GM12878 (cell line): ENCODE data around the gene FBXL5. TPM values are rescaled to one million over a fixed set of nuclear protein-coding genes. Genes with fewer than 3 reads are reported as not detected.

Source experiments
- ATAC-seq: fragments of 200-7000 bp; cut with Tn5 transposase; 3 replicates; pipeline ENCODE4 v1.9.1; 2020; ENCODE audit warnings: mild to moderate bottlenecking, moderate library complexity
- BruUV-seq: library from RNA; stranded (reverse); fragments of 400-500 nt; replicated peaks from 2 replicates; lab custom pipeline; 2021; lab: Mats Ljungman, UMichigan
- CTCF ChIA-PET: fragments of 300-600 bp; sonication (Branson Sonifier 250); formaldehyde crosslinking; extraction: SDS; loops from one replicate; lab custom pipeline; 2021; ENCODE audit warnings: inconsistent platforms; lab: Yijun Ruan, JAX
- POLR2A ChIA-PET: fragments of 350-600 bp; formaldehyde crosslinking; extraction: SDS; loops from one replicate; lab custom pipeline; 2021; ENCODE audit warnings: inconsistent platforms; lab: Charles Lee
- RAD21 ChIA-PET: fragments of 300-600 bp; sonication (Branson Sonifier 250); formaldehyde crosslinking; loops from one replicate; lab custom pipeline; 2023; ENCODE audit warnings: antibody characterized with exemption; ENCODE audit not compliant: unreplicated experiment; lab: Charles Lee
- SMC1A ChIA-PET: fragments of 300-600 bp; sonication (Branson Sonifier 250); formaldehyde crosslinking; loops from one replicate; lab custom pipeline; 2023; ENCODE audit not compliant: unreplicated experiment, uncharacterized antibody; lab: Charles Lee
- DNase-seq: peaks from one replicate; pipeline ENCODE4 v3.0.0-alpha.2; 2011; ENCODE audit warnings: low read depth, low spot score
- FAIRE-seq: peaks from 3 replicates; lab custom pipeline; 2011; peaks lifted over from hg19 to GRCh38; lab: Jason Lieb, UNC
- H2AFZ ChIP-seq: 2 replicates; pipeline ENCODE4 v1.6.0; 2011; ENCODE audit warnings: low read depth, low read length, control low read depth; ENCODE audit not compliant: control insufficient read depth
- H3K27ac ChIP-seq: 2 replicates; pipeline ENCODE4 v1.5.1; 2011; ENCODE audit warnings: control low read depth; ENCODE audit not compliant: control insufficient read depth, insufficient read depth
- H3K27me3 ChIP-seq, 2 experiments: replicated peaks in 1 of 2; 2 replicates each; pipeline versions ENCODE4 v1.6.0 to v1.6.1; 2011; ENCODE audit warnings: low read length in 1 of 2; ENCODE audit not compliant: control insufficient read depth in 2 of 2, insufficient read depth in 2 of 2
- H3K36me3 ChIP-seq, 2 experiments: 2 replicates each; pipeline ENCODE4 v1.5.1; 2011; ENCODE audit warnings: low read length in 1 of 2; ENCODE audit not compliant: control insufficient read depth in 2 of 2, insufficient read depth in 2 of 2
- H3K4me1 ChIP-seq: 2 replicates; pipeline ENCODE4 v1.6.1; 2011; ENCODE audit warnings: mild to moderate bottlenecking, low read length, moderate library complexity, mixed read lengths; ENCODE audit not compliant: control insufficient read depth, insufficient read depth
- H3K4me2 ChIP-seq: 2 replicates; pipeline ENCODE4 v1.6.0; 2011; ENCODE audit warnings: control low read depth; ENCODE audit not compliant: control insufficient read depth, insufficient read depth
- H3K4me3 ChIP-seq: fragments of 200-600 bp; sonication (generic); 2 replicates; pipeline ENCODE4 v1.5.1; 2016
- H3K79me2 ChIP-seq: 2 replicates; pipeline ENCODE4 v1.6.0; 2011; ENCODE audit warnings: low read length; ENCODE audit not compliant: control insufficient read depth, insufficient read depth
- H3K9ac ChIP-seq: 2 replicates; pipeline ENCODE4 v1.8.0; 2011; ENCODE audit warnings: low read length, control low read depth, mixed read lengths; ENCODE audit not compliant: control insufficient read depth, insufficient read depth
- H3K9me3 ChIP-seq: replicated peaks from 3 replicates; pipeline ENCODE4 v1.5.1; 2011; ENCODE audit warnings: mild to moderate bottlenecking, low read length; ENCODE audit not compliant: control insufficient read depth, insufficient read depth
- H4K20me1 ChIP-seq: 2 replicates; pipeline ENCODE4 v1.6.0; 2011; ENCODE audit not compliant: control insufficient read depth, insufficient read depth
- ATF7 ChIP-seq: fragments of 450-650 bp; IDR thresholded peaks from 2 replicates; pipeline ENCODE4 v1.6.1; 2016; ENCODE audit warnings: low read depth, mild to moderate bottlenecking
- DPF2 ChIP-seq: fragments of 450-650 bp; IDR thresholded peaks from 2 replicates; pipeline ENCODE4 v1.6.1; 2017; ENCODE audit warnings: mild to moderate bottlenecking
- HDAC6 ChIP-seq: fragments of 200-600 bp; sonication (generic); IDR thresholded peaks from one replicate; pipeline ENCODE4 v1.8.0; 2017; ENCODE audit warnings: antibody characterized with exemption; ENCODE audit not compliant: unreplicated experiment
- IRF4 ChIP-seq: IDR thresholded peaks from 2 replicates; pipeline ENCODE4 v1.6.1; 2011; ENCODE audit warnings: low read depth, low read length
- NKRF ChIP-seq: fragments of 450-650 bp; conservative IDR thresholded peaks from 2 replicates; pipeline ENCODE4 v1.6.1; 2017; ENCODE audit warnings: mild to moderate bottlenecking, moderate library complexity
- RUNX3 ChIP-seq: IDR thresholded peaks from 2 replicates; pipeline ENCODE4 v1.6.1; 2012; ENCODE audit warnings: low read length, inconsistent platforms
- SMARCA5 ChIP-seq: fragments of 450-650 bp; IDR thresholded peaks from 2 replicates; pipeline ENCODE4 v1.6.1; 2017; ENCODE audit warnings: mild to moderate bottlenecking
- ZNF24 ChIP-seq: fragments of 450-650 bp; IDR thresholded peaks from 2 replicates; pipeline ENCODE4 v1.6.1; 2017; ENCODE audit warnings: antibody characterized with exemption, mild to moderate bottlenecking
- ZNF384 ChIP-seq: IDR thresholded peaks from 2 replicates; pipeline ENCODE4 v1.6.1; 2012; ENCODE audit warnings: low read depth, mild to moderate bottlenecking, low read length, improper control_type of control experiment, borderline replicate concordance
- ZNF687 ChIP-seq: fragments of 450-650 bp; IDR thresholded peaks from 2 replicates; pipeline ENCODE4 v1.6.1; 2017; ENCODE audit warnings: mild to moderate bottlenecking, moderate library complexity
- WGBS: methylation state at CpG from one replicate; pipeline ENCODE4 v1.1.6; 2016; ENCODE audit warnings: low lambda C conversion rate; ENCODE audit not compliant: insufficient replicate concordance, insufficient coverage; ENCODE audit errors: missing lambda C conversion rate; 5-methylcytosine and 5-hydroxymethylcytosine counted together
- in situ Hi-C: fragments of 300-500 bp; cut with MboI; formaldehyde crosslinking; loops from 9 replicates; pipeline ENCODE4 v1.14.3; 2018; ENCODE audit warnings: mixed read lengths
- intact Hi-C: fragments of 100-400 bp; cut with micrococcal nuclease; formaldehyde crosslinking; loops from one replicate; pipeline ENCODE4 v1.14.2; 2022; ENCODE audit not compliant: unreplicated experiment
- polyA plus RNA-seq, 11 experiments: library from polyadenylated mRNA; depleted of rRNA in 4 of 11; unstranded in 6 of 11; stranded (reverse) in 5 of 11; fragments of >200 nt; fragmentation: Nextera tagmentation in 4 of 11; fragmentation: Illumina TruSeq in 1 of 11; extraction: Ambion mirVana in 4 of 11; extraction: Trizol in 1 of 11; gene quantifications; 1 replicate in 1 of 11; 2 replicates in 10 of 11; pipeline versions ENCODE4 v1.2.1 to v1.2.3, GENCODE V29; 2011 to 2016; ENCODE audit warnings: inconsistent platforms in 2 of 11, missing spikeins in 2 of 11, low read depth in 1 of 11
- total RNA-seq, 4 experiments: library from RNA; depleted of rRNA in 3 of 4; stranded (reverse); fragments of >200 nt in 3 of 4; fragmentation: Illumina TruSeq in 1 of 4; extraction: Trizol in 1 of 4; gene quantifications; 2 replicates each; pipeline versions ENCODE4 v1.2.1 to v1.2.3, GENCODE V29; 2013 to 2021
- TF ChIP-seq, protein P1 (sequence below): fragments of 450-650 bp; IDR thresholded peaks from 2 replicates; pipeline ENCODE4 v1.6.1; 2017; ENCODE audit warnings: mild to moderate bottlenecking
- TF ChIP-seq, protein P2 (sequence below): fragments of 450-650 bp; formaldehyde crosslinking; IDR thresholded peaks from 2 replicates; pipeline ENCODE4 v1.5.0; 2022; ENCODE audit warnings: mild to moderate bottlenecking, missing genetic modification characterization

Gene FBXL5
- total and polyA plus RNA-seq, 10 of the 15 experiments (the other 5 are each of a cell fraction or from before 2014, with no cell fraction given) = 10.1 to 46.2 (median 32.7) TPM

DNA sequence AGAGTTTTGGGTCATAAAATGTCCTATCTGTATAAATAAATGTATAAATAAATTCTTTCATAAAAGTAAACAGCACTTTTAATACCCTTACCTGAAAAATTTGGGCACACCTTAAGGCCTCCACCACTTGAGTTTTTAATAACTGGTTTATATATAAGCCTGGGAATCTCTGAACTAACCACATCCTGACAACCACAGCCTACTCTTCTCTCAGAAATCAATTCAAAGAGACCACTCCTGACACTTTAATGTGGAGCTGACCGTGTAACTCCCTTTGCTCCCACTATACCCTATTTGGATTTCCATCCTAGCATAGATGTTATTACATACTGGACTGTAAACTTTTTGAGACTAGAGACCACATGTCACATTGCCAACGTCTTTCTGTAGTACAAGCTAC, 3.5 kb downstream of the FBXL5 start:
- H3K9ac ChIP-seq = peak overlapping the region; percentile 38; the same call in 1 of the 2 replicates
- 30% methylated on average over 2 of the region's 2 CpGs for WGBS
- peaks cover 29% of the 10 kb centered on the region for H3K4me1 ChIP-seq
- FAIRE-seq (no peak), DNase-seq (no peak), ATAC-seq (no peak)
- ChIA-PET POLR2A (interaction anchor here (1.1 to 2.7 kb wide), 4 partner anchors 22 to 398 kb away, joined by 3 to 11 read pairs (median 3); partner anchors contain the start of gene FAM200B), CTCF (interaction anchor here (0.7 to 4.7 kb wide), 18 partner anchors 10 to 603 kb away, joined by 3 to 37 read pairs (median 5); partner anchors contain the start of gene FAM200B), SMC1A (interaction anchor here (0.6 to 4.0 kb wide), 22 partner anchors 8 to 1997 kb away, joined by 3 to 34 read pairs (median 4); partner anchors contain the start of gene FAM200B), RAD21 (interaction anchor here (0.7 to 2.4 kb wide), 14 partner anchors 21 to 1997 kb away, joined by 3 to 15 read pairs (median 6); partner anchors contain the start of gene FAM200B)
- peak overlapping the region; percentile 37 for H3K4me3 ChIP-seq
- intact Hi-C loops (loop anchor here (2.0 to 10.0 kb wide), 4 partner anchors 123 to 1487 kb away; partner anchors contain the start of genes CD38 and CPEB2), in situ Hi-C loops (loop anchor here (5.0 to 10.0 kb wide), 2 partner anchors 414 to 647 kb away; partner anchors contain the start of gene CPEB2)
- H3K27ac ChIP-seq = peak overlapping the region; percentile 62
- peaks cover 79% of the 10 kb centered on the region for H3K79me2 ChIP-seq
- H4K20me1 ChIP-seq = no peaks in the 10 kb centered on the region
- no peaks in the 10 kb centered on the region for H3K9me3 ChIP-seq
- H3K27me3 ChIP-seq = no peaks in the 10 kb centered on the region
- H2AFZ ChIP-seq = no peak overlapping the region
- H3K4me2 ChIP-seq = peak overlapping the region; percentile 95
- H3K36me3 ChIP-seq = no peaks in the 10 kb centered on the region
- no TSS peak for BruUV-seq
- TF ChIP-seq, protein P1, sequence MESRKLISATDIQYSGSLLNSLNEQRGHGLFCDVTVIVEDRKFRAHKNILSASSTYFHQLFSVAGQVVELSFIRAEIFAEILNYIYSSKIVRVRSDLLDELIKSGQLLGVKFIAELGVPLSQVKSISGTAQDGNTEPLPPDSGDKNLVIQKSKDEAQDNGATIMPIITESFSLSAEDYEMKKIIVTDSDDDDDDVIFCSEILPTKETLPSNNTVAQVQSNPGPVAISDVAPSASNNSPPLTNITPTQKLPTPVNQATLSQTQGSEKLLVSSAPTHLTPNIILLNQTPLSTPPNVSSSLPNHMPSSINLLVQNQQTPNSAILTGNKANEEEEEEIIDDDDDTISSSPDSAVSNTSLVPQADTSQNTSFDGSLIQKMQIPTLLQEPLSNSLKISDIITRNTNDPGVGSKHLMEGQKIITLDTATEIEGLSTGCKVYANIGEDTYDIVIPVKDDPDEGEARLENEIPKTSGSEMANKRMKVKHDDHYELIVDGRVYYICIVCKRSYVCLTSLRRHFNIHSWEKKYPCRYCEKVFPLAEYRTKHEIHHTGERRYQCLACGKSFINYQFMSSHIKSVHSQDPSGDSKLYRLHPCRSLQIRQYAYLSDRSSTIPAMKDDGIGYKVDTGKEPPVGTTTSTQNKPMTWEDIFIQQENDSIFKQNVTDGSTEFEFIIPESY = no peak
- TF ChIP-seq ZNF24 = no peak
- TF ChIP-seq NKRF = 0 out of 2 replicates have a peak, but pooled peaks have one; percentile 22
- no peak for TF ChIP-seq ATF7
- no peak for TF ChIP-seq IRF4
- TF ChIP-seq ZNF687 = no peak
- TF ChIP-seq HDAC6 = no peak
- TF ChIP-seq ZNF384 = no peak
- peak; percentile 82 for TF ChIP-seq RUNX3
- TF ChIP-seq DPF2 = no peak
- TF ChIP-seq, protein P2, sequence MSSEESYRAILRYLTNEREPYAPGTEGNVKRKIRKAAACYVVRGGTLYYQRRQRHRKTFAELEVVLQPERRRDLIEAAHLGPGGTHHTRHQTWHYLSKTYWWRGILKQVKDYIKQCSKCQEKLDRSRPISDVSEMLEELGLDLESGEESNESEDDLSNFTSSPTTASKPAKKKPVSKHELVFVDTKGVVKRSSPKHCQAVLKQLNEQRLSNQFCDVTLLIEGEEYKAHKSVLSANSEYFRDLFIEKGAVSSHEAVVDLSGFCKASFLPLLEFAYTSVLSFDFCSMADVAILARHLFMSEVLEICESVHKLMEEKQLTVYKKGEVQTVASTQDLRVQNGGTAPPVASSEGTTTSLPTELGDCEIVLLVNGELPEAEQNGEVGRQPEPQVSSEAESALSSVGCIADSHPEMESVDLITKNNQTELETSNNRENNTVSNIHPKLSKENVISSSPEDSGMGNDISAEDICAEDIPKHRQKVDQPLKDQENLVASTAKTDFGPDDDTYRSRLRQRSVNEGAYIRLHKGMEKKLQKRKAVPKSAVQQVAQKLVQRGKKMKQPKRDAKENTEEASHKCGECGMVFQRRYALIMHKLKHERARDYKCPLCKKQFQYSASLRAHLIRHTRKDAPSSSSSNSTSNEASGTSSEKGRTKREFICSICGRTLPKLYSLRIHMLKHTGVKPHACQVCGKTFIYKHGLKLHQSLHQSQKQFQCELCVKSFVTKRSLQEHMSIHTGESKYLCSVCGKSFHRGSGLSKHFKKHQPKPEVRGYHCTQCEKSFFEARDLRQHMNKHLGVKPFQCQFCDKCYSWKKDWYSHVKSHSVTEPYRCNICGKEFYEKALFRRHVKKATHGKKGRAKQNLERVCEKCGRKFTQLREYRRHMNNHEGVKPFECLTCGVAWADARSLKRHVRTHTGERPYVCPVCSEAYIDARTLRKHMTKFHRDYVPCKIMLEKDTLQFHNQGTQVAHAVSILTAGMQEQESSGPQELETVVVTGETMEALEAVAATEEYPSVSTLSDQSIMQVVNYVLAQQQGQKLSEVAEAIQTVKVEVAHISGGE = no peak
- TF ChIP-seq SMARCA5 = no peak
